ENCODE measurements around the gene TMEM14C.

DNA sequence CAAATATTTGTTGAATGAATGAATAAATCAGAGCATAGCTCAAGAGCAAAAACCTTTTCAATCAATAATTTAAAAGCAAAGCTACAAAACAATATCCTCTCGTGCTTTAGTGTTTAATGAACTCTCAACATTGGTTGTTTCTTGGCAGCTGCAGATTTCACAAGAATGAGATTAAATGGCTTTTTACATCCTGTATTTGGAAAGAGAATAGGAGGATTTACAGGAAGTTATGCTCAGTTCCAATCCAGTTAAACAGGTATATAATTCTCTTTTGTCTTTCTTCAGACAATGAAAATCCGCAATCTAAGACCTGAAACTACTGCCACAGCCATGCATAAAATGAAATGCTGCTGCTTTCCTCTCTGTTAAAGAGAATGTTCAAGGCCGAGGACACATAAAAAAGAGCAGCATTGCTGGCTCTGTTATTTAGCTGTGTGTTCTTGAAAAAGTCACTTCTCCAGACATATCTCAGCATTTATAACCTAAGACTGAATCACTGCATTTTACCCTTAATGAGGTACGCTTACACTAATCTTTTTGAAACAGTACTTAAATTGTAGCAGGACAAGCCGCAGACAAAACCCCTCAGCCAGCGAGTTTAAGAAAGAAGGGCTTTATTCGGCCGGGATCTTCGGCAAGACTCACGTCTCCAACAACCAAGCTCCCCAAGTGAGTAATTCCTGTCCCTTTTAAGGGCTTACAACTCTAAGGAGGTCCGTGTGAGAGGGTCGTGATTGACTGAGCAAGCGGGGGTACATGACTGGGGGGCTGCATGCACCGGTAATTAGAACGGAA, 32.0 kb upstream of the TMEM14C start:
- TF ChIP-seq POLR2A (IDR thresholded peaks at IDR 0.05; ENCODE audit: low read length) (no peak), GATA1 (IDR thresholded peaks at IDR 0.05; ENCODE audit: low read depth, low read length) (no peak)

Data from erythroblast (primary cell).